GM04504 (cell line): ENCODE data around the gene CHORDC1.
"Not testable (repeated sequence)": the region's sequence is repeated elsewhere in the genome, so short reads cannot be mapped to it uniquely, and the experiment has no call there.

Experiments used
- DNase-seq: peaks from one replicate; pipeline ENCODE4 v3.0.0-alpha.2; 2012; ENCODE audit warnings: low read depth

Gene CHORDC1

GRCh38 chr11:90213322-90213721 is 9.5 kb downstream of the CHORDC1 start:
- no peak for DNase-seq

GRCh38 chr11:90208857-90209256 is 14.0 kb downstream of the CHORDC1 start:
- DNase-seq = no peak

- not testable (repeated sequence) for DNase-seq
These were observed 14.9 kb downstream of the CHORDC1 start for GRCh38 chr11:90207992-90208391.

GRCh38 chr11:90204832-90205646 is 17.8 kb downstream of the CHORDC1 start:
- DNase-seq = no peak

- no peak for DNase-seq
These were observed 18.4 kb downstream of the CHORDC1 start for GRCh38 chr11:90204407-90204806.

- no peak for DNase-seq
These were observed 20.5 kb downstream of the CHORDC1 start for GRCh38 chr11:90202342-90202741.

DNA sequence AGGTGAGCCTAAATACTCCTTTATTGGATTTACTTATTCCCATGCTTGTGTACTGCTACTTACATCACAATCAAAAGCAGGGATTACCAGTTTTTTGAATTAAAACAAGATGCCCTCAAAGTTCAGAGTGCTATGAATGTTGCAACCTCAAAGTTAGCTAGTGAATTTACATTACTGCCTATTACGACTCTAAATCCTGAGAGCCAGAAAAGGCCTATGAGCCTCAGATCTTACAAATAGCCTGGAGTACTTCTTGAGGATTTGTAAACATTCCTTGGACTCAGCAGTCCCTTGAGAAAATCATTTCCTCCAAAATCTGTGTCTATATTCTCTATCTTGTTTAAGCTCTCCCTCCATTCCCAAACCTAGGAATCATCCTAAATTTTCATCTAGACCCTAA is 25.5 kb downstream of the CHORDC1 start:
- DNase-seq = no peak

DNA sequence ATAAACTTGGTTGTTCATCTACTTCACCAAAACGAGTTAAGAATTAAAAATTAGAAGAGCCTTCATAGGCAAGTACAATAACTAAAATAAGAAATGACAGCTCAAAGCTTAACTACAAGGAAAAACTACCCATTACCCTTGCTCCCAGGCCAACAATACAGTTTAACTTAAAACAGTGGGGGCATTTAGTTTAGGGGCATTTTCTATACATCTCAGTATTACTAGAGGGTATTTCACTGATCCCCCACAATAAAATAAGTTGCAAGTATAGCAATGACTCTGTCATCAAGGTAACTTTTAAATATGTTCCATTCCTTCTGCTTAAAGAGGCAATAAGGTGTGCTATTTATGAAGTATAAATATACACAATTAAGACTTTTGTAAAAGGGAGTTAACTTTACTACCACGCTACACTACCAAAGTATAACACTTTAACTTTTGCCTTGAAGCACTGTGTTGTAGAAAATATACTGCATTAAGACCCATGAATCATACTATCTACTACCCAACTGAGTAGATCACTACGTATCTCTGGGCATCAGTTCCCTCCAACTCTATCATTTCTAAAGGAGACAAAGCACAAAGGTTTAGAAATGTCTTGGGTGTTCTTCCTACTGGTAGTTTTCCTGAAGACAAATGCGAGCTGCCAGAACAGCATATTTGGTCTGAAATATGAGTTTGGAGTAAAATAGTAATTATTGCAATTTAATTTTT is 29.8 kb downstream of the CHORDC1 start:
- no peak for DNase-seq

DNA sequence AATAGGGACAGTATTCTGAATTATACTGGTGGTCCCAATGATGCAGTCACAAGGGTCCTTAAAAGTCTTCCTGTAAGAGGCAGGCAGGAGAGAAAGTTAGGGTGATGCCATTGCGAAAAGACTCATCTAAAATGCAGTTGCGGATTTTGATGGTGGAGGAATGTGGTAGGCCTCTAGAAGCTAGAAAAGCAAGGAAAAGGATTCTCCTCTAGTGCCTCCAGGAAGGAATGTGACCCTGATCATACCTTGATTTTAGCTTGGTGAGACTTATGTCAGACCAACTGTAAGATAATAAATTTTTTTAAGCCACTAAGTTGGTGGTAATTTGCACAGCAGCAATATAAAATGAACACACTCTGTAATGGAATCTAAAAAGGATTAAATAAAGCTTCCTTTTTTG is 33.8 kb downstream of the CHORDC1 start:
- no peak for DNase-seq

DNA sequence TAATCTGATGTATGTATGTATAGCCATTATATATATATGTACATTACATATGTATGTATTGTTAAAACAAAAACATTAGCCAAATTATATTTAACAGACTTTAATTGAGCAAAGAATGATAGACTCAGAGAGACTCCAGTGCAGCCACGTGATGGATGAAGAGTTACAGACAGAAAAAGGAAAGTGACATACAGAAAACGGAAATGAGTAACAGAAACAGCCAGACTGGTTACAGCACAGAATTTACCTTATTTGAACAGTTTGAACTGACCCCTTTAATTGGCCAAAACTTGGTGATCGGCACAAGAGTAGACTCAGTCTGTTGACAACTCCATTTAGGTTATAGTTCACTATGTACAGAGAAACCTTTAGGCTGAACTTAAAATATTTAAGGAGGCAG is 35.0 kb downstream of the CHORDC1 start:
- DNase-seq = no peak

DNA sequence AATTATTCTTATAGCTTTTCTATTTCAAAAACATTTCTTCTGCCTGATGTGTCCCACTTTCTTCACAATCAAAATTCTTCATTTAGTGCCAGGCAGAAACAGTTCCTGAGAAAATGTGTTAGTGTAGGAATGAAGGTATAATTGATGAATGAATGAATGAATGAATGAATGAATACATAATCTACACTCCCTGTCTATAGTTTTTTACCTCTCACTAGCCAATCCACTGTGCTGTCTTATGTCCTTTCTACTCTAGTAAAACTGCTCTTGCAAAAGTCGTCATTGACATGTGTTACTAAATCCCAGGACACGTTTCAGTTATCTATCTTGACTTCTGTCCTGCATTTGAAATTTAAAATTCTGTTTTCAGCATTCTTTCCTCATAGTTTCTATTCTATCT is 42.9 kb downstream of the CHORDC1 start:
- no peak for DNase-seq

DNA sequence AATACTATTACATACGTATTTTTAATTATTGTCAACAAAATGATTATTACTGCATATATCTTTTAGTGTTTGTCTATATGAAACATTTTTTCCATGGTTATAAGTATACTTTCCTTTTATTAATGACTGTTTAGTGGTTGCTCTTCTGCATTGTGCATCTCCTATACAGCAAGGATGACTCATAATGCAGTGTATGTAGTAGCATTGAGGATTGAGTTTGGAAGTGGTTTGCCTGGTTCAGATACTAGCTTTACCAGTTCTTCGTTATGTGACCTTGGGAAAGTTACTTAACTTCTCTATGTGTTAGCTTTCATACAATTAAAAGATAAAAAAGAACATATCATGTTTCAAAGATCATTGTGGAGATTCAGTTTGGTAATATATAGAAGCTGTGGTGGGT is 44.1 kb downstream of the CHORDC1 start:
- no peak for DNase-seq

- DNase-seq = no peak
These were observed 46.8 kb downstream of the CHORDC1 start for GRCh38 chr11:90176069-90176468.

DNA sequence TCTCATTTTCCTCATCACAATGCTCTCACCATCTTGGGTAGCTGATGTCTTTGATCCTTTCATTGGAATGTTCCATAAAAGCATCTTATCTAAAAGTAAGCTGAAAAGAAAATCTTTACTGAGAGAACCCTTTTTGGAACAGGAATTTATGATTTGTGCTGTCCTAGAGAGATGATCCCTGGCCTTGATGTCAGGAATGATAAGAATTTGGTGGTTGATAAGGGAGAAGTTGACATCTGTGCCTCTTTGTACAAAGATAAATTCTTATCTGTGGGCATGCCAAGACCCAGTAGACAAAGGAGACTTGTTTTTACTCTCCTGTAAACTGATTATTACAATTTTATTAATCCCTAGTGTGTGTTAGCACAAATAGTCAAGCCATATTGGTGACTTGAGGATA is 51.5 kb downstream of the CHORDC1 start:
- DNase-seq = no peak

DNA sequence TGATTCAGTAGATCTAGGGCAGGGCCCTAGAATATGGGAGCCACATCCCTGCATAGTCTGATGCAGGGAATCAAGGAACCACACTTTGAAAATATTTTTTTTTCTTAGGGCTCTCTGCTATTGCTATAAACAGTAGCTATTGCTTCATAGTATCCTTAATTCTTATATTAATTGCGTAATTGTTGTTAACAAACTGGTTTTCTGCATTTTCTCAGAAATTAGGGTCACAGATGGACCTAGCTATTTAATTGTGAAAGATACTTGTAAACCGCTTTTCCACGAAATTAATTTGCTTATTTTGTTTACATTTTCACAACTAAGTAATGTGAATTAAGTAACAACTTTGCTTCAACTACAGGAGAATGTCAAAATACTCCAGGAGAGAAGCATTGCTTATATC is 54.3 kb downstream of the CHORDC1 start:
- DNase-seq = no peak

- not testable (repeated sequence) for DNase-seq
These were observed 55.1 kb downstream of the CHORDC1 start for GRCh38 chr11:90167704-90168103.

DNA sequence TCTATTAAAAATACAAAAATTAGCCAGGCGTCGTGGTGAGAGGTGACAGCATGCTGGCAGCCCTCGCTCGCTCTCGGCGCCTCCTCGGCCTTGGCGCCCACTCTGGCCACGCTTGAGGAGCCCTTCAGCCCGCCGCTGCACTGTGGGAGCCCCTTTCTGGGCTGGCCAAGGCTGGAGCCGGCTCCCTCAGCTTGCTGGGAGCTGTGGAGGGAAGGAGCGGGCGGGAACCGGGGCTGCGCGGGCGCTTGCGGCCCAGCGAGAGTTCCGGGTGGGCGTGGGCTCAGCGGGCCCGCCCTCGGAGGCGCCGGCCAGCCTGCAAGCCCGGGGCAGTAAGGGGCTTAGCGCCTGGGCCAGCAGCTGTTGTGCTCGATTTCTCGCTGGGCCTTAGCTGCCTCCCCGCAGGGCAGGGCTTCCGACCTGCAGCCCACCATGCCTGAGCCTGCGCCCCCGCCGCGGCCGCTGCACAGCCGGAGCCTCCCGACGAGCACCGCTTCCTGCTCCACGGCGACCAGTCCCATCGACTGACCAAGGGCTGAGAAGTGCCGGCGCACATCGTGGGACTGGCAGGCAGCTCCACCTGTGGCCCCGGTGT is 55.8 kb downstream of the CHORDC1 start:
- not testable (repeated sequence) for DNase-seq
